ENCODE results near the gene ABL1.
"Not testable (repeated sequence)": the region's sequence is repeated elsewhere in the genome, so short reads cannot be mapped to it uniquely, and the experiment has no call there.

Gene ABL1

DNA sequence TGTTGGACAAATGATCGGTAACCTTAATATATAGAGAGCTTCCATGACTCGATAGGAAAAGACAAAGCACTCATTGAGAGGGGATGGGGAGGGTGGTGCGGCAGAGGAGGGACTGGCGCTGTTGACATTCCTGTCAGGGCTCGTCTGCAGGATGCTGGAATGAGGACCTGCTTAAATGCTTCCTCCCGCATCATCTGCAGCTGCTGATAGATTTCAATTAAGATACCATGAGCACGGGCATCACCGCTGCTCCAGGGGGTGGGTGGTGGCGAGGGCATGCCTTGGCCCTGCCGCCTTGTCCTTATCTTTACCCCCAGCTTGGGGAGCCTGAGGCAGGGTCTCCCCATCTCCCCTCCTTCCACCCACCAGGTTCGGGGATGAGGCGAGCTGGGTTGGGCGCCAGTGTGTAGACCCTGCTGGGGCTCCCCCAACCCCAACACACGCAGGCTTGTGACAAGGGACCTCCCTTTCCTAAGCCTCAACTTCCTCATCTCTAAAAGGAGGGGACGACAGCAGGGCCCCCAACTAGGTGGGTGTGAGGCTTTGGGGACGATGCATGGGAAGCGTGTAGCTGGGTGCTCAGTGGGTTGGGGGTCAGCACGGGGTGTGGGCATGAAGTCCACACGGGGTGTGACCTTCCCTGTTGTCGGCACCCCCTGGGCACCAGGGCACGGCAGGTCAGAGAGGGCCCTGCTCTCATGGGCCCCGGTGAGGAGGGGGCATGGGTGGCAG is 73.3 kb downstream of the ABL1 start:
- DNase-seq (ENCODE audit: low read depth) = no peak
- TF ChIP-seq CTCF (IDR thresholded peaks at IDR 0.05; ENCODE audit: low read depth, low read length, missing control alignments) = no peak
- H3K4me3 ChIP-seq (ENCODE audit: low read depth, low read length) = no peak overlapping the region

DNA sequence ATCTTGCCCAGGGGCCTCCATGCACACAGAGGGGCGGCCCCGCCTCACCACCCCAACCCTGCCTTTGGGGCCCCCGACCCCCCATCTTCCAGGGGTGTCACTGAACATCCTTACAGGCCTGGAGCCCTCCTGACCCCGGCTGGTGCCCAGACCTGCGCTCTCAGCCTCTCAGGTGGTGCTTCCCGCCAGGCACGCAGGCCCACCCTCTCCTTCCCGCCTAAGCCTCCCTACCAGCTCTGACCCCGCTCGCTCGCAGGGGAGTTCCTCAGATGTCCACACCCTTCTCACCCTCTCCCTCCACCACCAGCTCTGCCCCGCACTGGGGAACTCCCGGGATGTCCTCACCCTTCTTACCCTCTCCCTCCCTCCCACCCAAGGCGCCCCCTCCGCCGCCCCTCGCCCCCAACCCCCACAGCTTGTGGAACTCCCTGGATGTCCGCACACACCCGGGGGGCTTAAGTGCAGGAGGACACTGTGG is 73.9 kb downstream of the ABL1 start:
- no peak for DNase-seq (ENCODE audit: low read depth)
- no peak for TF ChIP-seq CTCF (IDR thresholded peaks at IDR 0.05; ENCODE audit: low read depth, low read length, missing control alignments)
- H3K4me3 ChIP-seq (ENCODE audit: low read depth, low read length) = no peak overlapping the region

- DNase-seq (ENCODE audit: low read depth) = not testable (repeated sequence)
Measured at GRCh38 chr9:130910041-130910440, 75.0 kb downstream of the ABL1 start.

GRCh38 chr9:130910670-130911069 is 75.6 kb downstream of the ABL1 start:
- not testable (repeated sequence) for H3K4me3 ChIP-seq (ENCODE audit: low read depth, low read length); DNase-seq (ENCODE audit: low read depth)

More at GRCh38 chr9:130910041-130910440, 75.0 kb downstream of the ABL1 start:
- not testable (repeated sequence) for H3K4me3 ChIP-seq (ENCODE audit: low read depth, low read length)

- no peak for TF ChIP-seq CTCF (IDR thresholded peaks at IDR 0.05; ENCODE audit: low read depth, low read length, missing control alignments)
- no peak for DNase-seq (ENCODE audit: low read depth)
- no peak overlapping the region for H3K4me3 ChIP-seq (ENCODE audit: low read depth, low read length)
Measured at GRCh38 chr9:130911254-130912049, 76.4 kb downstream of the ABL1 start.

GRCh38 chr9:130912932-130913598 is 78.0 kb downstream of the ABL1 start:
- no peak overlapping the region for H3K4me3 ChIP-seq (ENCODE audit: low read depth, low read length)
- DNase-seq (ENCODE audit: low read depth) = no peak
- no peak for TF ChIP-seq CTCF (IDR thresholded peaks at IDR 0.05; ENCODE audit: low read depth, low read length, missing control alignments)

- TF ChIP-seq CTCF (IDR thresholded peaks at IDR 0.05; ENCODE audit: low read depth, low read length, missing control alignments) = no peak
- no peak overlapping the region for H3K4me3 ChIP-seq (ENCODE audit: low read depth, low read length)
- no peak for DNase-seq (ENCODE audit: low read depth)
Measured at GRCh38 chr9:130913599-130914416, 78.8 kb downstream of the ABL1 start.

All from GM12864 (cell line).